ENCODE results near the gene GRB14.

GRCh38 chr2:164562666-164563065 lies 58.6 kb downstream of the GRB14 start:
- TF ChIP-seq YY1 (IDR thresholded peaks at IDR 0.05; ENCODE audit: low read depth) (no peak), TCF12 (IDR thresholded peaks at IDR 0.05; ENCODE audit: low read depth) (no peak), CEBPB (IDR thresholded peaks at IDR 0.05) (no peak), FOXM1 (IDR thresholded peaks at IDR 0.05; ENCODE audit: borderline replicate concordance, low read depth) (no peak), REST (IDR thresholded peaks at IDR 0.05; ENCODE audit: low read depth) (no peak), RAD21 (IDR thresholded peaks at IDR 0.05; ENCODE audit: low read depth) (no peak), EP300 (IDR thresholded peaks at IDR 0.05; ENCODE audit: borderline replicate concordance) (no peak), EGR1 (IDR thresholded peaks at IDR 0.05) (no peak), MAX (IDR thresholded peaks at IDR 0.05) (no peak), TEAD4 (IDR thresholded peaks at IDR 0.05) (no peak), CREB1 (IDR thresholded peaks at IDR 0.05; ENCODE audit: low read depth) (no peak), TAF1 (IDR thresholded peaks at IDR 0.05; ENCODE audit: low read depth) (no peak)
